ENCODE results near the gene DERL2.

DERL2 gene

GRCh38 chr17:5500589-5501391 lies 14.8 kb upstream of the DERL2 start:
- peak; percentile 72 for DNase-seq

- DNase-seq: no peak
These were observed 14.2 kb upstream of the DERL2 start for GRCh38 chr17:5500247-5500588.

- DNase-seq: no peak
These were observed 13.7 kb upstream of the DERL2 start for GRCh38 chr17:5499476-5500231.

- DNase-seq: no peak
These were observed 7.0 kb upstream of the DERL2 start for GRCh38 chr17:5492970-5493369.

- no peak for DNase-seq
These were observed 2.8 kb upstream of the DERL2 start for GRCh38 chr17:5488752-5489151.

GRCh38 chr17:5486206-5487124 lies 487 bp upstream of the DERL2 start, which contains the start of gene MIS12:
Gene MIS12 (plus strand): TSS chr17:5486566. CDS start chr17:5488863, 2,297 bp downstream.
- DNase-seq: peak; percentile 91

- DNase-seq: no peak
These were observed 4.5 kb downstream of the DERL2 start for GRCh38 chr17:5481451-5481850.

GRCh38 chr17:5480962-5481361 lies 5.0 kb downstream of the DERL2 start:
- DNase-seq: no peak

GRCh38 chr17:5478992-5479391 lies 7.0 kb downstream of the DERL2 start:
- DNase-seq: no peak

GRCh38 chr17:5473906-5474305 lies 12.1 kb downstream of the DERL2 start:
- no peak for DNase-seq

- DNase-seq: no peak
These were observed 13.5 kb downstream of the DERL2 start for GRCh38 chr17:5472511-5472910.

- no peak for DNase-seq
These were observed 17.9 kb downstream of the DERL2 start for GRCh38 chr17:5468075-5468473.

GRCh38 chr17:5467416-5467815 lies 18.6 kb downstream of the DERL2 start:
- no peak for DNase-seq

GRCh38 chr17:5466295-5466694 lies 19.7 kb downstream of the DERL2 start:
- DNase-seq: no peak

GRCh38 chr17:5464717-5465507 lies 21.1 kb downstream of the DERL2 start:
- DNase-seq: no peak

- no peak for DNase-seq
These were observed 39.2 kb downstream of the DERL2 start for GRCh38 chr17:5446786-5447185.

GRCh38 chr17:5444209-5444608 lies 41.8 kb downstream of the DERL2 start:
- DNase-seq: no peak

GRCh38 chr17:5443728-5444127 lies 42.2 kb downstream of the DERL2 start:
- DNase-seq: no peak

GRCh38 chr17:5439446-5439764 lies 46.6 kb downstream of the DERL2 start:
- no peak for DNase-seq

- DNase-seq: peak; percentile 76
These were observed 47.1 kb downstream of the DERL2 start, which contains the start of gene C1QBP for GRCh38 chr17:5438716-5439445. Gene C1QBP (minus strand): TSS chr17:5439155. CDS start chr17:5439073, 82 bp downstream.

GRCh38 chr17:5437721-5438317 lies 48.2 kb downstream of the DERL2 start:
- no peak for DNase-seq

Data from NCI-H774 (cell line).